HG02943 (cell line): ENCODE data around the gene TARS2.

ENCODE experiments used
- ATAC-seq: cut with Tn5 transposase; IDR thresholded peaks from one replicate; pipeline ENCODE4 v1.9.1; 2021; ENCODE audit warnings: mild to moderate bottlenecking, low read depth, moderate library complexity; ENCODE audit not compliant: unreplicated experiment

Gene TARS2

DNA sequence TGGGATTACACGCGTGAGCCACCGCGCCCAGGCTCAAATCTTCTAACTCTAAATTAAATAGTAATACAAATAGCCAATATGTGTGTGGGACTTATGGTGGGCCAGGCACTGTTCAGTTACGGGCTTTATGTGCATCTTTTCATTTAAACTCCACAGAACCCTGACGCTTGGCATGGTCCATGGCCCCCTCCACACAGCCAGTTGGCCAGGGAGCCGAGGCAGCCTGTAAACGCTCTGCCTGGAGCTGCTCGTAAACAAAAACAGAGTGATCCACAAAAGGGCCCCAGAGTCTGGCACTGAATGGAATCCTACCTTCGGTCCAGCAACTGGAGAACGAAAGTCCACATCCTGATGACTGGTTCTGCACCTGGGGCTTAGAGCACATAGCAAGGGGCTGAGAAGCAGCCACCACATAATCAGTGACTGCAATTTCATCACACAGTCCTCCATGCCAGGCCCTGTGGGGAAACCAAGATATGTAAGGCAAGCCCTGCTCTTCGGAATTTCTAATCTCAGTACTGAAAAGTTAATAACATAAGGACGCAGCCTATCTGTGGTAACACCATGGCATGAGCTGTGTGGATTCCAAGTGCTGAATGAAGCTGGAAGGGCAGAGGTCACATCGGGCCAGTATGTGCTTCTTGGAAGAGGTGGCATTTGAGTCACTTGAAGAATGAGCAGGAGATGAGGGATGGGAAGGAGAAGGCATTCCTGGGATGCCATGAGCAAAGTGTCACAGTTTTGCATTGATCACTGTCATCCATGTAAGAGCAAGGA lies 48.5 kb downstream of the TARS2 start:
- ATAC-seq: no peak

DNA sequence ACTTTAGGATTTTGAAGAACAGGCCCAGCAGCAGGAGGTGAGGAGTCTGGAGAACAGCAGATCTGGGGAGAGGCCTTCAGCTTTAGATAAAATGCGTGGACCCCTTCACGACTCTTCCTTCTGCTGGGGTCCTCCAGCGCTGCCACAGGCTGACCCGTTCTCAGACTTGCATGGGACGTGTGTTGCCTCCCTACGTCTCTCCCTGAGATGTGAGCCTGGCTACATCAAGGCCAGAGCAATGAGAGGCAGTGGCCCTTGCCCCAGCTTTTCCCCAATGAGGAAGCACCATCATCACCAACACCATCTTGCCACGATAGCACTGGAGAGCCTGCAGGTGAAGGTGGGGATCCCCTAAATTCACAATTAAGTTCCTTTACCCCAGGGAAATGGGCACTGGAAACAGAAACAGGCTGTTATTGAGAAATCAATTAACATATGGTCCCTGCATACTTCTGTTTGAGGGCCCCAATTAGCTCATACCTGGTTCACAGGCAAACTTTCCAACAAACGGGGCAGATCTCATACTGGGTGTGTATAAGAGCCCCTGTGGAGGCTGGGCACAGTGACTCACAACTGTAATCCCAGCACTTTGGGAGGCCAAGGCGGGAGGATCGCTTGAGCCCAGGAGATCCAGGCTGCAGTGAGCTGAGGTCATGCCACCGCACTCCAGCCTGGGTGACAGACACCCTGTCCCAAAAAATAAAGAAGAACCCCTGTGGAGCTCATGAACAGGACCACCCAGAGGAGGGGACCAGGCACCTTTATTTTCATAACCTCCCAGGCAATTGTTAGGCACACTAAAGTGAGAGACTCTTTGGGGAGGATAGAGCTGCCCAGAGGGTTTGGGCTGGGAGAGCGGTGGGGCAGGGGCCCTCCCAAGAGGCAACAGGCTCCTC lies 49.9 kb downstream of the TARS2 start:
- ATAC-seq: no peak

GRCh38 chr1:150537732-150538684 lies 50.8 kb downstream of the TARS2 start:
- ATAC-seq: no peak

DNA sequence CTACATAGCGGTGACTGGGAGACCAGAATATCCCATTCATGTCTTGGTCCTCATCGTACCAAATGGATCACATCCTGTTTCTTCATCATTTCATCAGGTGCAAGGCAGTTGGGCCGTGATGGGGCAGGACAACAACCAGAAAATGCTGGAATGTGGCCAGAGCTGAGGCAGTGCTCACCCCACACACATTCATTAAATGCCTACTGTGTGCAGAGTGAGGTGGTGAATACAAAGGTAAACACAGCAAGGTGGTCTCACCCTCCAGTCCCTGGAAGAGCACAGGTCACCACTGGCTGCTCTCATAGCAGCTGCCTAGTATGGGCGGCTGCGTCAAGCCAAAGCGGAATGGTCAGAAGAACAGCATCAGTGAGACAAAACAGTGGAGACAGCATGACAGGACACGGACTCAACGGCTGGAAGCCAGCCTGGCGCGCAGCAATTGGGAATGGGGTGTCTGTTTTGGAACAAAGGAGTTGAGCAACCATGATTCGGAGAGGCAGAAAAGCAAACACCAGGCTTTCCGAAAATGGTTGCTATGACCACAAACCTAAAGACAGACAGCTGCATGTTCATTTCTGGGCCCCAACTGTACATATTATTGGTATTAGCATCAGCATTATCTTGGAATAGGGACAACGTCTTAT lies 56.4 kb downstream of the TARS2 start:
- ATAC-seq: no peak

DNA sequence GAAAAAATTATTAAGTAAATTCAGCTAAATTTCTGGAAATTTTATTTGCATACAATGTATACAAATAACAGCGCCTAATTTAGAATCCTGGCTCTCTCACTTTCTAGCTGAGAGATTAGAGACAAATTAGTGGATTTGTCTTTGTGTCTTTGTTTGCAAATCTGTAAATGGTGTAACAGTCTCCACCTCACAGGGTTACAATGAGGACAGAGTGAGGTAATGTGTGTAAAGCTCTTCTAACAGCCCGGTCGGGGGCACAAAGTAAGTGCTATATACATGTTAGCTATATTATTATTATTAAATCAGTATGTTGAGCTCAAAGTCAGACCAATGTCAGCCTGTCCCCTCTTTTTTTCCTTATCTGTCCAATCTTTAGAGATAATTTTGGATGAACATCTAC lies 57.0 kb downstream of the TARS2 start:
- ATAC-seq: no peak

DNA sequence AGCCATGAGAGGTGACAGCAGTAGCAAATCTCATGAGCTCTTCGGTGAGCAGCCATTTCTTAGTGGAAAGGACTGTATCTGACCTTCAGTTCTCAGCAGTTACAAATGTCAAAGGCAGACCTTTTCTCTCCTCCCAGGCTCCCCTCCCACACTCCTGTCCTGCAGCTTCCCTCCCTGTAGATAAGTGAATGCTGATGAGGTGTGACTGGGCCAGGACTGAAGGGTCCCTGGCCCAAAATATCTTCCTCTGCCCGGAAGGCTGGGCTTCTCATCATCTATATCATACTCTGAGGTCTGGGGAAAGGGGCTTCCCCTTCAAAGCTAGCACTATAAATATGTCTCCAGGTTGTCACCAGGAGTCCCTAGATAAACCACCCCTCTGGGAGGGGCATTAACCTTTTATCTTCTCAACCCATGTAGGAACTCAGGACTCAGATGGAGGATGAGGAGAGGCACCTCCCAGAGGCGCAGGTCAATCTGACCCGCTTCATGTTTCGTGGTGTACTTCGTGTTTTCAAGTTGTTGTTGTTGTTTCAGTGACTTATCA lies 58.3 kb downstream of the TARS2 start:
- no peak for ATAC-seq

DNA sequence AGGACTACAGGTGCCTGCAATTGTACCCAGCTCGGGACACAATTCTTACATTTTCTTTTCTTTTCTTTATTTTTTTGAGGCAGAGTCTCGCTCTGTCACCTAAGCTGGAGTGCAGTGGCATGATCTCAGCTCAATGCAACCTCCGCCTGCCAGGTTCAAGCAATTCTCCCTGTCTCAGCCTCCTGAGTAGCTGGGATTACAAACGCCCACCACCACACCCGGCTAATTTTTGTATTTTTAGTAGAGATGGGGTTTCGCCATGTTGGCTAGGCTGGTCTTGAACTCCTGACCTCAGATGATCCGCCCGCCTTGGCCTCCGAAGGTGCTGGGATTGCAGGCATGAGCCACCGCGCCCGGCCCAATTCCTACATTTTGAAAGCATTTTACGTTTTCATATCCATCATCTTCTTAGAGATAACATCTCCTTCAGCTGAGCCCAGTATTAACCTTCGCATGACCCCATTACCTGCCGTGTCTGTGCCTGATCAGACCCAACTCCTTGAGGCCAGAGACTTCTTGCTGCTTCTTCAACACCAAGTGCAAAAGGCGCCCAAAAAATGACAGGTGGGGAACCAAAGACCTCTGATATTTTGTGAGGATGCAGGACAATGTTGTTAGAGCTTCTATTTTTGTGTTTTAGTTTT lies 59.2 kb downstream of the TARS2 start:
- no peak for ATAC-seq

DNA sequence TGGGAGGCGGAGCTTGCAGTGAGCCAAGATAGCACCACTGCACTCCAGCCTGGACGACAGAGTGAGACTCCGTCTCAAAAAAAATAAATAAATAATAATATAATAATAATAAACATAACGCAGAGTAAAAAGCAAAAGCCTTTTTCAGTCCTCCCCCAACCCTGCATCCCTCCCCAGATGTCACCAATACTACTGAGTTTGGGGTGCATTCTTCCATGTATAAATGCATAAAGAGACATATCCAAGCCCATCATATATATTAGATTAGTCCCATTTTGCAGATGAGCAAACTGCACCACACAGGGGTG lies 61.1 kb downstream of the TARS2 start:
- ATAC-seq: no peak

GRCh38 chr1:150548632-150549495 lies 61.6 kb downstream of the TARS2 start, which contains the start of gene ADAMTSL4:
ADAMTSL4 (plus strand) TSS chr1:150549408; CDS start chr1:150552289, 2,881 bp downstream.
- ATAC-seq: no peak

- no peak for ATAC-seq
Measured at GRCh38 chr1:150549496-150550221, 62.4 kb downstream of the TARS2 start.

- no peak for ATAC-seq
Measured at GRCh38 chr1:150550222-150551050, 63.2 kb downstream of the TARS2 start.

- no peak for ATAC-seq
Measured at GRCh38 chr1:150551051-150551783, 64.0 kb downstream of the TARS2 start.

GRCh38 chr1:150551784-150552127 lies 64.5 kb downstream of the TARS2 start:
- no peak for ATAC-seq

DNA sequence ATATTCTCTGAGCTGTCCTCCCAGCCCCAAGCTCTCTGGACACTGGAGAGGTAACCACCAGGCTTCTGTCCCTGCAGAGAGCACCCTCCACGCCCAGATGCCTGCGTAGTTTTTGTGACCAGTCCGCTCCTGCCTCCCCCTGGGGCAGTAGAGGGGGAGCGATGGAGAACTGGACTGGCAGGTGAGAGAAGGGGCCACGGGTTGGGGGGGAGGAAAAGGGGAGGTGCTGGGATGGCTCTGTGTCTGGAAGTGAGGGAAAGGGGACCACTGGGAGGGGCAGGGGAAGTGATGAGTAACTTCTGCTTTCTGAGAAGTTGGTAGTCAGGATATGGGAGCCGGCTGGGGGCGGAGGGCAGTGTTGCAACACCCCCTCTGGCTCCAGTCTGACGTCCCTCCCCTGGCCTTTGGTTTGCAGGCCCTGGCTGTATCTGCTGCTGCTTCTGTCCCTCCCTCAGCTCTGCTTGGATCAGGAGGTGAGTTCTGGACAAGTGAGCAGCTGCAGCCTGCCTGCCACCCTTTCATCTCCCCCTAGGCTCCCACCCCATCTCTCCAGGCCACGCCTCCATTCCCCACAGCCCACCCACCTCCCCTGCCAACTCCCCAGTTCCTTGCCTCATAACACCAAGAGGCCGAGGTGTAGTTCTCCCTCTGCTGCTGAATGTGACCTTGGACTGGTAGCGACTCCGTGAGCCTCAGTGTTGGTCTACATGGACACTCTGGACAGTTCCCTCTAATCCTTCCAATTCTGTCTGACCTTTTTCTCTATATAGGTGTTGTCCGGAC lies 65.1 kb downstream of the TARS2 start:
- ATAC-seq: no peak

DNA sequence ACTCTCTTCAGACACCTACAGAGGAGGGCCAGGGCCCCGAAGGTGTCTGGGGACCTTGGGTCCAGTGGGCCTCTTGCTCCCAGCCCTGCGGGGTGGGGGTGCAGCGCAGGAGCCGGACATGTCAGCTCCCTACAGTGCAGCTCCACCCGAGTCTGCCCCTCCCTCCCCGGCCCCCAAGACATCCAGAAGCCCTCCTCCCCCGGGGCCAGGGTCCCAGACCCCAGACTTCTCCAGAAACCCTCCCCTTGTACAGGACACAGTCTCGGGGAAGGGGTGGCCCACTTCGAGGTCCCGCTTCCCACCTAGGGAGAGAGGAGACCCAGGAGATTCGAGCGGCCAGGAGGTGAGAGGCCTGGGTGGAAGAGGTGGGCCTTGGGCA lies 65.7 kb downstream of the TARS2 start:
- ATAC-seq: no peak
